Left forelimb (tissue), 1 donor: Measurements from ENCODE around the gene MAGI2.

ENCODE experiments used
- DNase-seq: peaks from one replicate; pipeline ENCODE4 v3.0.0-alpha.2; 2018; ENCODE audit warnings: low spot score

MAGI2 gene

GRCh38 chr7:78080811-78081210, 1372.7 kb downstream of the MAGI2 start:
- no peak for DNase-seq

GRCh38 chr7:78080241-78080640, 1373.2 kb downstream of the MAGI2 start:
- DNase-seq: no peak

GRCh38 chr7:78074713-78075112, 1378.8 kb downstream of the MAGI2 start:
- DNase-seq: no peak

- no peak for DNase-seq
These were observed 1379.7 kb downstream of the MAGI2 start for GRCh38 chr7:78073609-78074382.

GRCh38 chr7:78072201-78072590, 1381.3 kb downstream of the MAGI2 start:
- DNase-seq: no peak

- no peak for DNase-seq
These were observed 1381.8 kb downstream of the MAGI2 start for GRCh38 chr7:78071491-78072200.

GRCh38 chr7:78066599-78066998, 1386.9 kb downstream of the MAGI2 start:
- DNase-seq: no peak

GRCh38 chr7:78063758-78064157, 1389.7 kb downstream of the MAGI2 start:
- DNase-seq: no peak

- DNase-seq: no peak
These were observed 1391.3 kb downstream of the MAGI2 start for GRCh38 chr7:78062214-78062613.

- no peak for DNase-seq
These were observed 1395.9 kb downstream of the MAGI2 start for GRCh38 chr7:78057571-78057970.

GRCh38 chr7:78055599-78055998, 1397.9 kb downstream of the MAGI2 start:
- no peak for DNase-seq

GRCh38 chr7:78055001-78055573, 1398.4 kb downstream of the MAGI2 start:
- DNase-seq: no peak

GRCh38 chr7:78052112-78052511, 1401.4 kb downstream of the MAGI2 start:
- DNase-seq: no peak

- no peak for DNase-seq
These were observed 1405.7 kb downstream of the MAGI2 start for GRCh38 chr7:78047800-78048199.

GRCh38 chr7:78043159-78043558, 1410.3 kb downstream of the MAGI2 start:
- DNase-seq: no peak

GRCh38 chr7:78041423-78041822, 1412.0 kb downstream of the MAGI2 start:
- DNase-seq: no peak

GRCh38 chr7:78039790-78040776, 1413.4 kb downstream of the MAGI2 start:
- no peak for DNase-seq

- DNase-seq: no peak
These were observed 1414.9 kb downstream of the MAGI2 start for GRCh38 chr7:78038465-78039080.

GRCh38 chr7:78037603-78038002, 1415.9 kb downstream of the MAGI2 start:
- no peak for DNase-seq

- no peak for DNase-seq
These were observed 1420.1 kb downstream of the MAGI2 start for GRCh38 chr7:78033410-78033809.

GRCh38 chr7:78026492-78026891, 1427.0 kb downstream of the MAGI2 start:
- no peak for DNase-seq

GRCh38 chr7:78024591-78024990, 1428.9 kb downstream of the MAGI2 start:
- no peak for DNase-seq
